Endothelial cell of umbilical vein (primary cell): ENCODE data around the gene COPS3. TPM values are rescaled to one million over a fixed set of nuclear protein-coding genes. Genes with fewer than 3 reads are reported as not detected.

Source experiments
- BruUV-seq: library from RNA; stranded (reverse); fragments of 400-500 nt; replicated peaks from 2 replicates; lab custom pipeline; 2021; lab: Mats Ljungman, UMichigan
- CTCF ChIA-PET: fragments of 300-600, 350-600 bp; sonication (Branson Sonifier 250); formaldehyde crosslinking; loops from one replicate; lab custom pipeline; 2021; ENCODE audit warnings: antibody characterized with exemption, inconsistent platforms; lab: Charles Lee
- POLR2A ChIA-PET: fragments of 300-600, 350-600 bp; sonication (Branson Sonifier 250); formaldehyde crosslinking; loops from one replicate; lab custom pipeline; 2021; ENCODE audit warnings: antibody characterized with exemption, inconsistent platforms; lab: Charles Lee
- DNase-seq: peaks from one replicate; pipeline ENCODE4 v3.0.0-alpha.2; 2011; ENCODE audit warnings: low read depth, low spot score
- FAIRE-seq: peaks from 2 replicates; lab custom pipeline; 2011; peaks lifted over from hg19 to GRCh38; lab: Jason Lieb, UNC
- H2AFZ ChIP-seq: 2 replicates; pipeline ENCODE4 v1.6.0; 2012; ENCODE audit warnings: low read depth, low read length, control low read depth, inconsistent platforms
- H3K27ac ChIP-seq: 2 replicates; pipeline ENCODE4 v1.5.1; 2011; ENCODE audit warnings: low read depth, mild to moderate bottlenecking, control low read depth, low read length, moderate library complexity; ENCODE audit not compliant: insufficient read depth
- H3K27me3 ChIP-seq, 2 experiments: 2 replicates each; pipeline versions ENCODE4 v1.6.0 to v1.6.1; 2011; ENCODE audit warnings: low read length in 2 of 2, mixed read lengths in 1 of 2; ENCODE audit not compliant: control insufficient read depth in 2 of 2, insufficient read depth in 2 of 2
- H3K36me3 ChIP-seq, 2 experiments: 2 replicates in 1 of 2; 3 replicates in 1 of 2; pipeline ENCODE4 v1.5.1; 2011; ENCODE audit warnings: low read length in 2 of 2, mild to moderate bottlenecking in 1 of 2, moderate library complexity in 1 of 2; ENCODE audit not compliant: control insufficient read depth in 2 of 2, insufficient read depth in 2 of 2; ENCODE audit errors: extremely low read depth in 1 of 2
- H3K4me1 ChIP-seq: 3 replicates; pipeline ENCODE4 v1.5.1; 2011; ENCODE audit warnings: mild to moderate bottlenecking, low read length; ENCODE audit not compliant: control insufficient read depth, insufficient read depth; ENCODE audit errors: extremely low read depth
- H3K4me2 ChIP-seq: 2 replicates; pipeline ENCODE4 v1.6.1; 2011; ENCODE audit warnings: low read length, control low read depth, mixed read lengths; ENCODE audit not compliant: insufficient read depth
- H3K4me3 ChIP-seq, 3 experiments: fragments of 200-600 bp in 1 of 3; sonication (generic), shearing (Covaris generic) in 1 of 3; replicated peaks in 1 of 3; 2 replicates each; pipeline ENCODE4 v1.5.1; 2011 to 2016; ENCODE audit warnings: control low read depth in 3 of 3, low read length in 3 of 3, mild to moderate bottlenecking in 2 of 3, inconsistent platforms in 1 of 3, low read depth in 1 of 3, moderate library complexity in 1 of 3; ENCODE audit not compliant: insufficient read depth in 1 of 3
- H3K79me2 ChIP-seq: 2 replicates; pipeline ENCODE4 v1.6.0; 2012; ENCODE audit warnings: low read length, inconsistent platforms; ENCODE audit not compliant: control insufficient read depth, insufficient read depth
- H3K9ac ChIP-seq: replicated peaks from 2 replicates; pipeline ENCODE3; 2011; ENCODE audit warnings: low read length, control low read depth; ENCODE audit not compliant: insufficient read depth; ENCODE audit errors: extremely low read depth
- H3K9me1 ChIP-seq: replicated peaks from 3 replicates; pipeline ENCODE4 v1.6.0; 2011; ENCODE audit warnings: mild to moderate bottlenecking, low read length; ENCODE audit not compliant: control insufficient read depth, insufficient read depth; ENCODE audit errors: extremely low read depth
- H3K9me3 ChIP-seq: replicated peaks from 2 replicates; pipeline ENCODE4 v1.5.1; 2012; ENCODE audit warnings: low read length, inconsistent platforms; ENCODE audit not compliant: control insufficient read depth, insufficient read depth
- H4K20me1 ChIP-seq: replicated peaks from 2 replicates; pipeline ENCODE3; 2011; ENCODE audit warnings: mild to moderate bottlenecking, low read length; ENCODE audit not compliant: control insufficient read depth, insufficient read depth; ENCODE audit errors: extremely low read depth
- CTCF ChIP-seq, 2 donors: IDR thresholded peaks; 1 replicate in 1 of 2; 2 replicates in 1 of 2; pipeline ENCODE4 v1.5.1; 2011; ENCODE audit warnings: low read length in 2 of 2, mild to moderate bottlenecking in 2 of 2, moderate library complexity in 2 of 2, control low read depth in 1 of 2, inconsistent platforms in 1 of 2, low read depth in 1 of 2; ENCODE audit not compliant: insufficient read depth in 1 of 2; ENCODE audit errors: extremely low read depth in 1 of 2
- EZH2 ChIP-seq: IDR thresholded peaks from 2 replicates; pipeline ENCODE4 v1.6.1; 2012; ENCODE audit warnings: borderline replicate concordance, low read depth, mild to moderate bottlenecking, moderate library complexity, low read length, inconsistent platforms; ENCODE audit not compliant: severe bottlenecking
- FOS ChIP-seq: IDR thresholded peaks from 2 replicates; pipeline ENCODE4 v1.6.1; 2011; ENCODE audit warnings: mild to moderate bottlenecking, low read length, moderate library complexity, borderline replicate concordance; ENCODE audit not compliant: insufficient read depth
- GATA2 ChIP-seq: IDR thresholded peaks from 2 replicates; pipeline ENCODE4 v1.7.0; 2011; ENCODE audit warnings: low read depth, mild to moderate bottlenecking, moderate library complexity, mixed read lengths, low read length; ENCODE audit not compliant: insufficient read length, insufficient read depth
- JUN ChIP-seq: IDR thresholded peaks from 2 replicates; pipeline ENCODE4 v1.6.1; 2011; ENCODE audit warnings: borderline replicate concordance, low read depth; ENCODE audit not compliant: insufficient read length, insufficient read depth
- MAX ChIP-seq: IDR thresholded peaks from 2 replicates; pipeline ENCODE4 v1.6.1; 2011; ENCODE audit not compliant: insufficient read depth, insufficient read length
- MYC ChIP-seq: IDR thresholded peaks from one replicate; pipeline ENCODE4 v1.6.1; 2011; ENCODE audit warnings: mild to moderate bottlenecking, low read depth, low read length
- POLR2A ChIP-seq: IDR thresholded peaks from 2 replicates; pipeline ENCODE4 v1.6.1; 2012; ENCODE audit warnings: low read depth, mild to moderate bottlenecking, control low read depth, low read length
- POLR2AphosphoS5 ChIP-seq: IDR thresholded peaks from 2 replicates; pipeline ENCODE4 v1.6.1; 2012; ENCODE audit warnings: low read depth, mild to moderate bottlenecking, control low read depth, low read length, moderate library complexity; ENCODE audit not compliant: insufficient read depth
- dilution Hi-C: fragments of 300-500 bp; cut with MboI; formaldehyde crosslinking; loops from one replicate; pipeline ENCODE4 v1.15.0; 2019; ENCODE audit warnings: low sequenced_read_pairs; ENCODE audit not compliant: extremely low pct_ligation_motif_present
- intact Hi-C: fragments of 100-400 bp; cut with micrococcal nuclease; formaldehyde crosslinking; loops from one replicate; pipeline ENCODE4 v1.10.0; 2022
- polyA plus RNA-seq, 4 experiments: library from polyadenylated mRNA; depleted of rRNA in 3 of 4; stranded (reverse) in 3 of 4; unstranded in 1 of 4; fragments of >200 nt; gene quantifications; 2 replicates each; pipeline versions ENCODE4 v1.2.1 to v1.2.3, GENCODE V29; 2011 to 2012; ENCODE audit warnings: missing spikeins in 1 of 4
- total RNA-seq: library from RNA; stranded (reverse); gene quantifications from 2 replicates; pipeline ENCODE4 v1.2.3, GENCODE V29; 2021

The COPS3 gene
- total and polyA plus RNA-seq, 2 donors (not counting 3 experiments of a cell fraction or from before 2014, with no cell fraction given) = 54.8 to 80.9 TPM

GRCh38 chr17:17320188-17320910, 39.3 kb upstream of the COPS3 start:
- no peak overlapping the region for H3K4me3 ChIP-seq
- no peak for DNase-seq
- no peaks in the 10 kb centered on the region for H3K79me2 ChIP-seq
- H3K27me3 ChIP-seq = no peaks in the 10 kb centered on the region
- H4K20me1 ChIP-seq = no peaks in the 10 kb centered on the region
- H3K4me2 ChIP-seq = no peak overlapping the region
- FAIRE-seq = no peak
- TF ChIP-seq MYC (no peak), GATA2 (no peak), EZH2 (no peak), MAX (no peak), CTCF (IDR thresholded peaks at IDR 0.05; ENCODE audit: extremely low read depth in 1 of 2, insufficient read depth in 1 of 2, low read depth in 1 of 2, low read length in 2 of 2) (no peak), FOS (no peak), POLR2A (no peak), JUN (no peak), POLR2AphosphoS5 (no peak)
- dilution Hi-C loops (no loop called here), intact Hi-C loops (no loop called here)
- no peak overlapping the region for H2AFZ ChIP-seq
- POLR2A ChIA-PET = no interaction called here
- H3K4me1 ChIP-seq = no peaks in the 10 kb centered on the region
- no peaks in the 10 kb centered on the region for H3K9me1 ChIP-seq
- H3K36me3 ChIP-seq = no peaks in the 10 kb centered on the region
- H3K27ac ChIP-seq = no peak overlapping the region
- no peaks in the 10 kb centered on the region for H3K9me3 ChIP-seq
- no peak overlapping the region for H3K9ac ChIP-seq
- no TSS peak for BruUV-seq
- CTCF ChIA-PET = no interaction called here
